Transverse colon (tissue), 4 donors: ENCODE results near the gene ANKLE1. TPM values are rescaled to one million over a fixed set of nuclear protein-coding genes. Genes with fewer than 3 reads are reported as not detected.

Experiments
- DNase-seq: peaks from one replicate; pipeline ENCODE4 v3.0.0-alpha.2; 2019
- H3K27ac ChIP-seq, 4 donors: fragments of 200-600 bp; sonication (generic); 2 replicates each; pipeline ENCODE4 v1.5.1; 2016 to 2018; ENCODE audit warnings: inconsistent platforms in 4 of 4
- H3K27me3 ChIP-seq: fragments of 200-600 bp; sonication (generic); 2 replicates; pipeline ENCODE4 v1.5.1; 2017; ENCODE audit warnings: inconsistent platforms
- H3K36me3 ChIP-seq, 4 donors: fragments of 200-600 bp; sonication (generic); 2 replicates each; pipeline ENCODE4 v1.5.1; 2017 to 2019; ENCODE audit warnings: inconsistent platforms in 4 of 4
- H3K4me1 ChIP-seq, 4 donors: fragments of 200-600 bp; sonication (generic); 2 replicates each; pipeline ENCODE4 v1.5.1; 2017 to 2020; ENCODE audit warnings: inconsistent platforms in 4 of 4
- H3K4me3 ChIP-seq, 4 donors: fragments of 200-600 bp; sonication (generic); 1 replicate in 1 of 4; 2 replicates in 3 of 4; pipeline versions ENCODE4 v1.5.1 to v1.6.1; 2017 to 2019; ENCODE audit warnings: inconsistent platforms in 4 of 4
- H3K9me3 ChIP-seq, 2 donors: fragments of 200-600 bp; sonication (generic); 2 replicates each; pipeline ENCODE4 v1.5.1; 2017 to 2019; ENCODE audit warnings: inconsistent platforms in 2 of 2
- CTCF ChIP-seq, 5 experiments: fragments of 200-600 bp in 3 of 5; fragments of 450-650 bp in 2 of 5; sonication (generic) in 3 of 5; IDR thresholded peaks; 1 replicate in 2 of 5; 2 replicates in 3 of 5; pipeline ENCODE4 v1.5.1; 2016 to 2017; ENCODE audit warnings: antibody characterized with exemption in 5 of 5, inconsistent platforms in 3 of 5, mild to moderate bottlenecking in 2 of 5, moderate library complexity in 1 of 5
- EP300 ChIP-seq: sonication (generic); formaldehyde crosslinking; IDR thresholded peaks from one replicate; pipeline ENCODE4 v1.6.1; 2017; ENCODE audit warnings: antibody characterized with exemption, low read depth
- POLR2A ChIP-seq: fragments of 450-650 bp; IDR thresholded peaks from one replicate; pipeline ENCODE4 v1.6.1; 2016; ENCODE audit warnings: antibody characterized with exemption, mild to moderate bottlenecking, moderate library complexity
- POLR2AphosphoS5 ChIP-seq, 3 donors: sonication (generic); formaldehyde crosslinking; IDR thresholded peaks; one replicate each; pipeline ENCODE4 v1.6.1; 2016; ENCODE audit warnings: antibody characterized with exemption in 3 of 3
- WGBS, 2 donors: methylation state at CpG; one replicate each; pipeline ENCODE4 v1.1.5; 2018; ENCODE audit warnings: low coverage in 1 of 2; 5-methylcytosine and 5-hydroxymethylcytosine counted together
- in situ Hi-C, 4 donors: fragments of 200-750 bp; cut with MboI; loops; one replicate each; pipeline versions ENCODE4 v1.15.0 to v1.15.1; 2017; ENCODE audit warnings: low sequenced_read_pairs in 3 of 4, low pct_ligation_motif_present in 1 of 4, low pct_unique_long_range_greater_than_20kb in 1 of 4
- intact Hi-C: fragments of 100-400 bp; cut with DNase I; formaldehyde crosslinking; loops from one replicate; pipeline ENCODE4 v1.15.1; 2023; ENCODE audit warnings: low total_unique reads
- total RNA-seq, 4 donors: library from RNA; depleted of rRNA; stranded (reverse); fragments of >200 nt; gene quantifications; one replicate each; pipeline ENCODE4 v1.1.0, GENCODE V29; 2016

Gene ANKLE1
- total RNA-seq, 4 donors from 2014 or later, result 0.20 to 0.48 TPM; not detected in 2

- Histone ChIP-seq H3K27ac (no peak overlapping the region), H3K36me3 (peaks cover 0 to 39% (median 9%) of the 10 kb centered on the region in 4 donors), H3K4me3 (no peak overlapping the region), H3K27me3 (no peaks in the 10 kb centered on the region), H3K4me1 (no peaks in the 10 kb centered on the region), H3K9me3 (no peaks in the 10 kb centered on the region)
- TF ChIP-seq POLR2AphosphoS5 (IDR thresholded peaks at IDR 0.05) (no peak), POLR2A (no peak), EP300 (no peak), CTCF (IDR thresholded peaks at IDR 0.05) (no peak)
- in situ Hi-C loops, result loop anchor here in 2 of 4 donors (25.0 kb wide), 2 partner anchors 213 to 513 kb away; no protein-coding TSS in a partner anchor
- DNase-seq, result no peak
- intact Hi-C loops, result no loop called here
- WGBS, 2 donors, result 96 to 97% methylated on average over 7 to 19 of the region's 19 CpGs
These were observed 6.1 kb upstream of the ANKLE1 start for GRCh38 chr19:17275441-17276175.

GRCh38 chr19:17279436-17279835 is 2.3 kb upstream of the ANKLE1 start:
- in situ Hi-C loops (loop anchor here in 2 of 4 donors (25.0 kb wide), 2 partner anchors 217 to 517 kb away; no protein-coding TSS in a partner anchor), intact Hi-C loops (loop anchor here (1.0 kb wide), 1 partner anchor 216 kb away; no protein-coding TSS in a partner anchor)
- Histone ChIP-seq H3K36me3 (peaks cover 0 to 14% (median 6%) of the 10 kb centered on the region in 4 donors), H3K4me3 (no peak overlapping the region), H3K4me1 (peaks cover 12 to 18% (median 16%) of the 10 kb centered on the region in 4 donors), H3K27ac (no peak overlapping the region), H3K9me3 (no peaks in the 10 kb centered on the region), H3K27me3 (peaks cover 14% of the 10 kb centered on the region)
- WGBS, 2 donors, result 75 to 100% methylated on average over 2 to 3 of the region's 3 CpGs
- DNase-seq, result no peak
- TF ChIP-seq POLR2A (no peak), CTCF (IDR thresholded peaks at IDR 0.05) (no peak), EP300 (no peak), POLR2AphosphoS5 (IDR thresholded peaks at IDR 0.05) (no peak)

GRCh38 chr19:17282488-17283125 is 906 bp downstream of the ANKLE1 start:
- TF ChIP-seq POLR2A (no peak), CTCF (IDR thresholded peaks at IDR 0.05) (peak; percentile 87 to 97 (median 95)), EP300 (no peak), POLR2AphosphoS5 (IDR thresholded peaks at IDR 0.05) (no peak)
- intact Hi-C loops (loop anchor here (2.0 kb wide), 1 partner anchor 78 kb away; no protein-coding TSS in a partner anchor), in situ Hi-C loops (loop anchor here (10.0 to 25.0 kb wide), 5 partner anchors 68 to 520 kb away; partner anchors contain the start of gene USE1 (in 1 of the 4))
- WGBS, 2 donors, result 4% methylated on average over 41 of the region's 45 CpGs; no CpG with 5 or more reads in 1 of the 2 donors
- H3K27ac ChIP-seq, result no peak overlapping the region
- H3K4me1 ChIP-seq, result peaks cover 12 to 18% (median 16%) of the 10 kb centered on the region in 4 donors
- peaks cover 14% of the 10 kb centered on the region for H3K27me3 ChIP-seq
- H3K4me3 ChIP-seq, result peak overlapping the region in 3 of 4 donors; percentile 0 to 43 (median 27)
- no peaks in the 10 kb centered on the region for H3K9me3 ChIP-seq
- peaks cover 0 to under 1% (median 0%) of the 10 kb centered on the region in 4 donors for H3K36me3 ChIP-seq
- DNase-seq, result peak; percentile 91

- intact Hi-C loops, result loop anchor here (2.0 kb wide), 1 partner anchor 79 kb away; no protein-coding TSS in a partner anchor
These were observed 1.8 kb downstream of the ANKLE1 start for GRCh38 chr19:17283504-17283996.

More at GRCh38 chr19:17283504-17283996, 1.8 kb downstream of the ANKLE1 start:
- no peaks in the 10 kb centered on the region for H3K9me3 ChIP-seq
- in situ Hi-C loops, result loop anchor here (10.0 to 25.0 kb wide), 5 partner anchors 69 to 521 kb away; partner anchors contain the start of gene USE1 (in 1 of the 4)
- H3K4me1 ChIP-seq, result peaks cover 12 to 18% (median 16%) of the 10 kb centered on the region in 4 donors
- no peak overlapping the region for H3K4me3 ChIP-seq
- peaks cover 14% of the 10 kb centered on the region for H3K27me3 ChIP-seq
- H3K36me3 ChIP-seq, result no peaks in the 10 kb centered on the region
- 88% methylated on average over 6 of the region's 7 CpGs; no CpG with 5 or more reads in 1 of the 2 donors for WGBS, 2 donors
- H3K27ac ChIP-seq, result no peak overlapping the region
- TF ChIP-seq POLR2AphosphoS5 (IDR thresholded peaks at IDR 0.05) (no peak), POLR2A (no peak), EP300 (no peak), CTCF (IDR thresholded peaks at IDR 0.05) (no peak)
- DNase-seq, result no peak
